Activated CD4-positive, alpha-beta T cell treated with anti-CD3 and anti-CD28 coated beads, Interleukin-2, amount 10 ng/mL, durations not matched to agents 7 days and 5 days (primary cell): ENCODE measurements around the gene FBXO15. TPM values are rescaled to one million over a fixed set of nuclear protein-coding genes. Genes with fewer than 3 reads are reported as not detected.

Experiments
- CTCF ChIA-PET: fragments of 350-600 bp; sonication (Branson Sonifier 250); formaldehyde crosslinking; loops from one replicate; lab custom pipeline; 2021; ENCODE audit warnings: antibody characterized with exemption; lab: Charles Lee
- POLR2A ChIA-PET: fragments of 350-600 bp; sonication (Branson Sonifier 250); formaldehyde crosslinking; loops from one replicate; lab custom pipeline; 2021; ENCODE audit warnings: antibody characterized with exemption; lab: Charles Lee
- DNase-seq: peaks from one replicate; pipeline ENCODE4 v3.0.0-alpha.2; 2020
- H3K27ac Mint-ChIP-seq: one replicate; pipeline ENCODE4 v1.8.0; 2021; ENCODE audit warnings: mild to moderate bottlenecking, moderate library complexity, mixed read lengths
- H3K27me3 Mint-ChIP-seq: one replicate; pipeline ENCODE4 v1.8.0; 2021; ENCODE audit warnings: mixed read lengths
- H3K36me3 Mint-ChIP-seq: one replicate; pipeline ENCODE4 v1.8.0; 2021; ENCODE audit warnings: low read depth, mixed read lengths
- H3K4me1 Mint-ChIP-seq: one replicate; pipeline ENCODE4 v1.8.0; 2021; ENCODE audit warnings: mixed read lengths
- H3K4me3 Mint-ChIP-seq: one replicate; pipeline ENCODE4 v1.8.0; 2021; ENCODE audit warnings: mild to moderate bottlenecking, moderate library complexity, mixed read lengths
- H3K9me3 Mint-ChIP-seq: one replicate; pipeline ENCODE4 v1.8.0; 2021; ENCODE audit warnings: mixed read lengths
- total RNA-seq, 2 experiments: library from RNA; stranded (reverse); gene quantifications; one replicate each; pipeline ENCODE4 v1.2.3, GENCODE V29; 2021

FBXO15 gene
- total RNA-seq, 2 experiments from 2014 or later = 0.54 to 0.89 TPM

- Mint-ChIP-seq H3K27ac (no peak overlapping the region), H3K36me3 (peaks cover 3% of the 10 kb centered on the region), H3K9me3 (peaks cover 13% of the 10 kb centered on the region), H3K4me1 (no peaks in the 10 kb centered on the region), H3K27me3 (peaks cover 10% of the 10 kb centered on the region), H3K4me3 (no peak overlapping the region)
- ChIA-PET CTCF (interaction anchor here (0.7 to 2.6 kb wide), 2 partner anchors 10 to 55 kb away, joined by 3 to 8 read pairs; no protein-coding TSS in a partner anchor), POLR2A (no interaction called here)
- DNase-seq = no peak
Measured at GRCh38 chr18:74092922-74093321, 54.7 kb downstream of the FBXO15 start.

DNA sequence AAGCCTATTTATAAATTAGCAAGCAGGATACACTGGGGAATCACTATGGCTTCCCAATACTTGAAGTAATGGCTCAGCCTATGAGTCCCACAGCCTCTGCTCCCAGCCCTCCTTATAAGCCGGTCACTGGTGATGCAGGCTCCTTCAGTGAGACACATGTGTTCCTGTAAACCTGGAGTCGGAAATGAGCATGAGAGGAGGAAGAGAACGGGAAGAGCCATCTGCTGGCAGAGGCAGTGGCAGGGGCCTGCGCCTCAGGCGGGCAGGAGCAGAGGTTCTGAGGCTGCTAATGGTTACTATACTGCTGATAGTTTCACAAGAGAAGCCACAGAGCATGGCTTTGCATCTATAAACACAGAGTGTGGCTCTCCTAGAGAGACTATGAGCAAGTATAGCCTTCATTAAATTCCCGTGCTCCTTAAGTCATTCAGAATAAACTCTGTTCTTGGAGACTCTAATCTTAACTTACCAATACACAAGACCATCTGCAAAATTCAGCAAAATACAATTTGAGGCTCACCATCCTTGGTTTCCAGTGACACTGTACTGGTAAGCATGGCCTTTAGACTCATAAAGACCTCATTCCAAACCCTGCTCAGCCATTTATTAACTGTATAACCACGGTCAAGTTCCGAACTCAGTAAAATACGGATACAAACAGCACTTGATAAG is 63.3 kb downstream of the FBXO15 start:
- POLR2A ChIA-PET = no interaction called here

DNA sequence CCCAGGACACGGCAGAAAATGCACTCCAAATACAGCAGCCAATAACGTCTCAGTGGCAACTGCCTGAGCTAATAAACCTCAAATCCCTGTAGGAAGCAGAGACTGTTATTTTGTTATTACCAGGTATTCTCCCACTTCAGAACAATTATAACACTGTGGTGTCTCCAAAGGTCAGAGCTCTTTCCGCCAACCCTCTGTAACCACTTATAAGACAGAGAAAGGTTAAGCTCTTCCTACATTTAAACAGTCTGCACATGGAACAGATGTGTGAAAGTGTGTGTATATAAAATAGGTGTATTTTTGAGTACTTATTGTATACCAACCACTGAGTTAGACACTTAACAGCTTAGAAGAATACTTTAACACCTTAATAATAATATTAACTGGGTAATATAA is 64.1 kb downstream of the FBXO15 start:
- CTCF ChIA-PET = interaction anchor here (1.2 to 2.9 kb wide), 6 partner anchors 12 to 74 kb away, joined by 3 to 20 read pairs (median 4); no protein-coding TSS in a partner anchor
- Mint-ChIP-seq H3K27me3 (peaks cover 2% of the 10 kb centered on the region), H3K36me3 (no peaks in the 10 kb centered on the region), H3K9me3 (no peaks in the 10 kb centered on the region), H3K27ac (peak overlapping the region; percentile 90), H3K4me3 (no peak overlapping the region), H3K4me1 (peaks cover 18% of the 10 kb centered on the region)
- POLR2A ChIA-PET = interaction anchor here (0.9 kb wide), 1 partner anchor 20 kb away, joined by 5 read pairs; no protein-coding TSS in a partner anchor
- DNase-seq = no peak

More for the DNA sequence above, 63.3 kb downstream of the FBXO15 start:
- Mint-ChIP-seq H3K27me3 (peaks cover 5% of the 10 kb centered on the region), H3K4me1 (peaks cover 18% of the 10 kb centered on the region), H3K9me3 (no peaks in the 10 kb centered on the region), H3K4me3 (no peak overlapping the region), H3K27ac (no peak overlapping the region), H3K36me3 (no peaks in the 10 kb centered on the region)
- CTCF ChIA-PET = interaction anchor here (1.2 to 2.9 kb wide), 2 partner anchors 20 to 68 kb away, joined by 4 to 20 read pairs; no protein-coding TSS in a partner anchor
- no peak for DNase-seq

DNA sequence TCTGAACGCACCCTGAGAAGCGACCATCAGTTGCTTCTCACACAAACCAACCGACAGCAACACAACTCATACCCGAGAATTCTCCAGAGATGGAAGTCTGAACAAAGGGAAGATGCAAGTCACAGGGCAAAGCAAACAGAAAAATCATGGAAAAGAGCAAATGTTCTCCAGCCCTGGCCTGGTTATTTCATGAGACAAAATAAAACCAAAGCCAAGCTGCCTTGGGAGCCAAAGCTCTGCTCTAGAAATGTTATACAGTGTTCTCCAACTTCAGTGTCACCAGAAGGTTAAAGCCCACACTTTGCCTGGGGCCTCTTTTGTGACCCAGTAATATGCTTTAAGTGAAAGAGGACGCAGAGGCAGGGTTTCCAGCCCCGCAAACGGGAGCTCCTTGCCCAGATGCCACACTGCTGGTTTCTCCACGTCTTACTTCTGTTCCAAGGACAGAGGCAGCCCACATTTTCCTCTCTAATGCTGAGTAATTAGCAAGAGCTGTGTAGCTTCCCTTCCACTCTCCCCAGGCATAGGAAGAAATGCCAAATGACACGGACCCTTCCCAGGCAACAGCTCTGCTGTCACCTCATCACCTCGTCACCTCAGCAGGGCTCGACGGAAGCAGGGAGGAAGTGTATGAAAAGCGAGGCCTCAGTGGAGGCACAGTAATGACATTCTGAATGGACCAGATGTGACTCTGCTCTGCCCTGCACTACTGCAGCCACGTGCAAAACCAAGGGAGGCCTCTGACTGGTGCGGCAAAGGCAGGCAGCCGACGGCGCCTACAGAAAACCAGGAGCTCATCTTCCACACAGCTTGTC is 64.7 kb downstream of the FBXO15 start:
- H3K36me3 Mint-ChIP-seq = no peaks in the 10 kb centered on the region
- H3K9me3 Mint-ChIP-seq = no peaks in the 10 kb centered on the region
- peak; percentile 31 for DNase-seq
- POLR2A ChIA-PET = interaction anchor here (0.7 to 0.9 kb wide), 3 partner anchors 19 to 59 kb away, joined by 3 to 5 read pairs (median 3); no protein-coding TSS in a partner anchor
- CTCF ChIA-PET = interaction anchor here (0.7 to 2.9 kb wide), 19 partner anchors 9 to 409 kb away, joined by 3 to 20 read pairs (median 4); no protein-coding TSS in a partner anchor
- peak overlapping the region; percentile 90 for H3K27ac Mint-ChIP-seq
- peak overlapping the region; percentile 49 for H3K4me3 Mint-ChIP-seq
- no peaks in the 10 kb centered on the region for H3K27me3 Mint-ChIP-seq
- peaks cover 18% of the 10 kb centered on the region for H3K4me1 Mint-ChIP-seq

GRCh38 chr18:74081966-74082741 is 65.5 kb downstream of the FBXO15 start:
- ChIA-PET CTCF (interaction anchor here (0.6 to 2.9 kb wide), 20 partner anchors 8 to 410 kb away, joined by 3 to 20 read pairs (median 4); no protein-coding TSS in a partner anchor), POLR2A (interaction anchor here (0.9 kb wide), 1 partner anchor 30 kb away, joined by 3 read pairs; no protein-coding TSS in a partner anchor)
- Mint-ChIP-seq H3K4me1 (peaks cover 18% of the 10 kb centered on the region), H3K27ac (peak overlapping the region; percentile 90), H3K4me3 (peak overlapping the region; percentile 49), H3K36me3 (no peaks in the 10 kb centered on the region), H3K27me3 (no peaks in the 10 kb centered on the region), H3K9me3 (no peaks in the 10 kb centered on the region)
- DNase-seq = peak; percentile 75

DNA sequence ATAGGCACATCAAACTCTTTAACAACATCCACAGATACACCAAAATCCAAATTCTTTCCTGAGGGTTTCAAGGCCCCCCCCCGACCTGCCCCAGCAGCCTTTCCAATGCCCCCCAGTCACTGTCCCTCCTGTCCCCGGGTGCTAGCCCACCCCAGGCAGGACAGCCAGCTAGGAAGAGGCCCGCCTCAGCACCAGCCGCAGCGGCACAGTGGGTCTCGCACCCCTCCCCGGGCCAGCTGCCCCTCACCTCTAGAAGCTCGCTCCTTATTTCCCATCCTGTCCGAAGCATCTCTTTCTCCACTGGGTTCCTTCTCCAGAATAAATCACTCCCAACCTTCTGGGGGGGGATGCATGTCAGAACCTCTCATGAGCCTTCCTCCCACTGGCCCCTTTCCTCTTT is 69.4 kb downstream of the FBXO15 start:
- CTCF ChIA-PET = interaction anchor here (0.7 kb wide), 1 partner anchor 425 kb away, joined by 3 read pairs; no protein-coding TSS in a partner anchor
- no peak for DNase-seq
- H3K36me3 Mint-ChIP-seq = no peaks in the 10 kb centered on the region
- H3K4me1 Mint-ChIP-seq = peaks cover 14% of the 10 kb centered on the region
- no peaks in the 10 kb centered on the region for H3K27me3 Mint-ChIP-seq
- no peaks in the 10 kb centered on the region for H3K9me3 Mint-ChIP-seq
- no peak overlapping the region for H3K27ac Mint-ChIP-seq
- H3K4me3 Mint-ChIP-seq = no peak overlapping the region
- POLR2A ChIA-PET = no interaction called here

DNA sequence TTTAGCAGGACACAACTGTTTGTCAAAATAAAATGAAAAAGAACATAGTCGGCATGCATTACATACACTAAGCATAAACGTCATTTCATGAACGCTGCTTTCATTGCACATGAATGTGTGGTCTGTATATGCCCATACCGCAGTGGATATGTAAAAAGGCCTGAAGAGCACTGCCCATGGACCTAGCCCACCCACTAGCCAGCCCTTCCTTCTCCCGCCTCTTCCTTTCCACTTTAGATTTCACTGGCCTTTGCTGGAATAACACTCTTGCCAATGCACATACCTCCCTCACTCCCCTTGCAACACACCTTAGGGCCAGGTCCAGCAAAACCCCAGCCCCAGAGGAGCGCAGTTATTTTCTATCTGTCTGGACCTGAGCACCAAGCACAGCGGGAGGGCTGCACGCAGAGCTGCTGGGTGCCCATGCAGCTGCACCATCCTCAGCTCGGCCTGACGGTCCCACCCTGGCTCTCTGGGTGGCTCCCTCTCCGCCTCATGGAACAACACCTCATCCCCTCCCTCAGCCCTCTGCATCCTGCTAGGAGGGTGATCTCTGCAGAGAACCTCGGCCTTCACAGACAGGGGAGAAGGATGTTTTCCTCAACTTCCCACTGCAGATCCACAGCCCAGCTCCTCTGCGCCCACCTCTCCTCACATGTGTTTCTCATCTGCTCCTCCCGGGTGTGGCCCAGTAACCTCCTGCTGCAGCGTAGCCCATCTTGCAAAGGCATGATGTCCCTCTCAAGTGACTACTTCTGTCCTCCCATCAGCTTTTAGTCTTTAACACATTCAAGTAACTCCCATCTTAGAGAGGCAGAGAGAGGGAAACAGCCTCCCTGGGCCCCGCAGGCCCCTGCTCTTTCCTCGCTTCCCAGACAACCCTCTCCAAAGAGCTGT is 72.7 kb downstream of the FBXO15 start:
- ChIA-PET CTCF (no interaction called here), POLR2A (no interaction called here)
- no peaks in the 10 kb centered on the region for H3K36me3 Mint-ChIP-seq
- no peak overlapping the region for H3K4me3 Mint-ChIP-seq
- no peak overlapping the region for H3K27ac Mint-ChIP-seq
- no peaks in the 10 kb centered on the region for H3K27me3 Mint-ChIP-seq
- H3K4me1 Mint-ChIP-seq = no peaks in the 10 kb centered on the region
- DNase-seq = no peak
- H3K9me3 Mint-ChIP-seq = no peaks in the 10 kb centered on the region

- Mint-ChIP-seq H3K4me3 (no peak overlapping the region), H3K27me3 (no peaks in the 10 kb centered on the region), H3K9me3 (no peaks in the 10 kb centered on the region), H3K4me1 (no peaks in the 10 kb centered on the region), H3K36me3 (no peaks in the 10 kb centered on the region), H3K27ac (no peak overlapping the region)
- CTCF ChIA-PET = interaction anchor here (1.0 kb wide), 1 partner anchor 8 kb away, joined by 4 read pairs; no protein-coding TSS in a partner anchor
- DNase-seq = no peak
- POLR2A ChIA-PET = no interaction called here
Measured at GRCh38 chr18:74073957-74074667, 73.5 kb downstream of the FBXO15 start.

- Mint-ChIP-seq H3K4me1 (peaks cover 20% of the 10 kb centered on the region), H3K27me3 (no peaks in the 10 kb centered on the region), H3K4me3 (no peak overlapping the region), H3K27ac (no peak overlapping the region), H3K36me3 (peaks cover 1% of the 10 kb centered on the region), H3K9me3 (no peaks in the 10 kb centered on the region)
- POLR2A ChIA-PET = no interaction called here
- no peak for DNase-seq
- CTCF ChIA-PET = no interaction called here
Measured at GRCh38 chr18:74069178-74070050, 78.2 kb downstream of the FBXO15 start.

DNA sequence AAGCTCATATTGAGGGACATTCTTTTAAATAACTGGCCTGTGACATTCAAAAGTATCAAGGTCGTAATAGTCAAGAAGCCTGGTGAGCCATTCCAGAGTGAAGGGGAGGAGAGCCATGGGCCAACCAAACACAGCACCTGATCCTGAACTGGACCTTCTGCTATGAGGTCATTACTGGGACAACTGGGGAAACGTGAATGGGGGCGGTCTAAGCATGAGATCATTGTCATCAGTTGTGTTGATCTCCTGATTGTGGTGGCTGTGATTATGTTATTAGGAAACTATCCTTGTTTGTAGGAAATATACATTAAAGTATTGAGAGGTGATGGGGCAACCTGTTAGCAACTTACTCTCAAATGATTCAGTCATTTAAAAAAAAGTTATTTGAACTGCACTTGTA is 79.3 kb downstream of the FBXO15 start:
- Mint-ChIP-seq H3K4me1 (peaks cover 31% of the 10 kb centered on the region), H3K36me3 (peaks cover 1% of the 10 kb centered on the region), H3K4me3 (no peak overlapping the region), H3K27ac (no peak overlapping the region), H3K9me3 (no peaks in the 10 kb centered on the region), H3K27me3 (no peaks in the 10 kb centered on the region)
- CTCF ChIA-PET = no interaction called here
- POLR2A ChIA-PET = no interaction called here
- DNase-seq = no peak
